Measurements from ENCODE around the gene ARHGEF6.
A peak's percentile ranks its signal among the peaks of the same experiment; 100 is the strongest.

Gene ARHGEF6

DNA sequence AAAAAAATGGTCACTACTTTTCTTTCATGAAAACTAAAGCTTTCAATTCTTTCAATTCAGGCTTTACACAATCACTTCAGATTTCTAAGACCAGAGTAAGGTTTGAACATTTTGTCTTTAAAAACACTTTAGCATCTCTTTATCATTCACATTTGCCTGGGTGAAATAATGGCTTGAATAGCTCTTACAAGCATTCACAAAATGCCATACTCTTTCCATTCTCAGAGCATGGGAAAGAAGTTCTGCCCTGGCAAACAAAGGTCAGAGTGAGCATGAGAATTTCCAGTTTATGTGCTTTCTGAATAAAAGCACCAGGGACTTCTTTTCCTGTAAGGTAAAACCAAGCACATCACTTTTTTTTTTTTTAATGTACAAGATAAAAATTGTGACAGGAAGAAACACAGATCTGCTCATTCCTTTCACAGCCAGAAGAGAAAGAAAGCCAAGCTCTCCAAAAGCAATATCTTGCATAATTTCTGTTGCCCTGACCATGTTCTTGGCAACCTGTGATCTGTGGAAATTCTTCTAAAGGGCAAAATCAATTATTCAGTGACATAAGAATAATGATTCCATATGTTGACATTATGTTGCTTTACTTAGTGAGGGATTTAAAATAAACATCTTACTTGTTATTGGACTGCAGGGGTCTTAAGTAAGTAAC is 68.0 kb downstream of the ARHGEF6 start:
- DNase-seq: no peak
- intact Hi-C loops (cut with DNase I): no loop called here

DNA sequence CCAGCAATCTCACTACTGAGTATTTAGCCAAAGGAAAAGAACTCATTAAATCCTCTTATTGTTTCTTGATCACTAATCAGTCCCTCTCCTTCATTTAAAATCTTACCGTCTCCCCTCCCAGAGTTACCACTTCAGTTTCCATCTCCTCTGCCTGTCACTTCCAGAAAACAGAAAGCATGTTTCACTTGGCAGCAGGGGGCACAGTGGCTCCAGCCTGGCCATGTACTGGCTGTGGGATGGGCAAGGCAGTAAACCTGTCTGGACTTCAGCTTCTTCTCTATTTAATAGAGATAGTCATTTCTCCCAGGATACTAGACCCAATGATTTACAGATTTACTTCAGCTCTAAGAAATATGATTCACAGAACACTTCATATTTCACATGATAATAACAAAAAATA is 69.6 kb downstream of the ARHGEF6 start:
- intact Hi-C loops (cut with DNase I): no loop called here
- peak in 31 of 42 donors; percentile 4 to 58 (median 23) for DNase-seq

DNA sequence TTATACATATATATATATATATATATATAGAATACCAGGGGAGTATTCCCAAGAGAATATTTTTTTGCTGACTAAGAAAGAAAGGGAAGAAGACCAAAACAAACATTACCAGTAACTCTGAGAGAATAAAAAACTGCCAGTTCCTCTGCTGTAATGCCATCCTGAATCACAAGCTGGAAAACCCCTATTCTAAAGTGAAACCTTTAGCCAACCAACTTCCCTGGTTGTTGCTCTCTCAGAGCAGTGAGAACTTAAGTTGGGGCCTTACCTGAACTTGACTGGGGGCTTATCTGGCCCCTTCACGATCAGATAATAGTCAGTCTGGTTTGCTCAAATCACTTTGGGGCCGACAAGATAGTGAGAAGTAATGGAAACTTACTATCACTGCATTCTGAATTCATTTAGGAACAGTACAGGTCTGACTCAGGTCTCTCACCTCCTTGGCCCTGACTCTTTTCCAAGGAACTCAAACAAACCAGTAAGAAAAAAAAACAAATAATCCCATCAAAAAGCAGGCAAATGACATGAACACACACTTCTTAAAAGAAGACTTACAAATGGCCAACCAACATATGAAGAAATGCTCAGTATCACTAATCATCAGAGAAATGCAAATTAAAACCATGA is 70.3 kb downstream of the ARHGEF6 start:
- DNase-seq: no peak
- intact Hi-C loops (cut with DNase I): no loop called here

DNA sequence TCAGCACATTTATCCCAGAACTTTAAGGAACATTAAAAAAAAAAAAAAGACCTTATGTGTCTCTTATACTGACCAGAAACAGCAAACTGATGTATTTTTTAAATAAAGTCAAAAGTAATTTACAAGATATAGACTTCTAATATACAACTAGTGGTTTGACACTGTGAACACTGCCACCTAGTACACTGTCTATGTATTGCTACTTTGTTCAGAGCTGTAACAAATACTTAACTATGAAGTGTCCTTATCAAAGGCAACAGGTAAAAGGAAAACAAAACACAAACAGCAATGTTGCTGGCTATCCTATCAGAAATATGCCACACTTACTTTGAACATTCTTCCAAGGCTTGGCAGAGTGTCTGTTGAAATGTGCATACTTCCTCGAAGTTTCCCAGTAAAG is 72.4 kb downstream of the ARHGEF6 start:
- DNase-seq: no peak
- intact Hi-C loops (cut with DNase I): no loop called here

DNA sequence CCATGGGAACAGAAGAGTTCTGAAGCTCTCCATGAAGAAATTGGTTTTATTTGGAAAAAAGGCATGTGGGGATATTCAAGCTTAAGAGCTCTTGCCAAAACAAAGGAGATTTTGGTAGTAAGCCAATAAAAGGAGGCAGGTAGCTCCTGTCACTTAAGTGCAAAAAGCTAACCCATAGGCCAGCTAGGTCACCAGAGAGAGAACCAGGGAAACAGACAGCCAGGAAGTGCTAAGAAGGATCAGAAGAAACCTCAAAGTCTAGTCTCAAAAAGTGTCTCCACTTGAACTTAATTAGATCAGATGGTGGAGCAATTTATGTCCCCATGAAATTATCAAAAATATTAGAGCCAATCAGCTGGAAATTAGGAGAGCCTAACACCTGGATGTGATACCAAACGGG is 83.6 kb downstream of the ARHGEF6 start:
- intact Hi-C loops (cut with DNase I): no loop called here
- no peak for DNase-seq

DNA sequence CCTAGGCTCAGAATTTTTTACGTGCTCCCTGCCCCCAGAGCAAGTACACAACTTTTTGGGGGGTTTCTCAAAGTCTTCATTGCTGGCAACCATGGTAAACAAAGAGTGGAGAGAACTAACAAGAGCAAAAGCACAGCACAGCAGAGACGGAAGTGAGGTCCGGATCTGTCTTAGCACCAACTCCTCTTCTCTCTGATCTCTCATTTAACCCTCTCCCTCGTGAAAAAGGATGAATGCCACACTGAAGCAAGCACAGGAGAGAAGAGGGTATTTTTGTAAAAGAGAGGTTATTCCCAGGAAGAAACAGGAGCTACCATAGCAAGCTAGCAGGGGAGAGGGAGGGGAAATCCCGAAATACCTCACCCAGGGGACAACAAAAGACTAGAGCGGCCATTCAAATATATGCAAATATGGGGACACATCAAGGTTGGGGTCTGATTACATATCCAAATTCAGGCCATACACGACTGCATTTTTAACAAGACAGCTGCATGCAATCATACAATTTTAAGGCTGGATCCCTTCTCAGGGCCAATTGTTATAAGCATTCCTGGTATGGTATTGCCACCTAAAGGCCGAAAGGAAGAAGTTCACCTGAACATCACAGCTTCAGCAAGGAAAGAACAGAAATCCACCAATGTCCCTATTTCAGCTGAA is 86.2 kb downstream of the ARHGEF6 start:
- DNase-seq: peak in 7 of 42 donors; percentile 2 to 41 (median 21)
- intact Hi-C loops (cut with DNase I): no loop called here

DNA sequence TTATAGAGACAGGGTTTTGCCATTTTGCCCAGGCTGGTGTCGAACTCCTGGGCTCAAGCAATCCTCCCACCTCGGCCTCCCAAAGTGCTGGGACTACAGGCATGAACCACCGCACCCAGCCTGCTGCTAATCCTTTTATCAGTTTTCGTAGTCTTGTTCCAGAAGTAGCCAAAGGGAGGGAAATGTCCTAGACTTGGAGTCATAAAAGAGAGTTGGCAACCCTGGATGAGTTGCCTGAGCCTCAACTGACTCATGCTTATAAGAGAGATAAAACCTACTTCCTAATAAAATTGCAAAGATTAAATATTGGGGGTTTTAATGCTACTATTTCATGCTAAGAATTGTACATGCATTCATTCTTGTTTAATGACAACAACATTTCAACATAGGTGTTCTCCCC is 88.5 kb downstream of the ARHGEF6 start:
- no peak for DNase-seq
- intact Hi-C loops (cut with DNase I): no loop called here

DNA sequence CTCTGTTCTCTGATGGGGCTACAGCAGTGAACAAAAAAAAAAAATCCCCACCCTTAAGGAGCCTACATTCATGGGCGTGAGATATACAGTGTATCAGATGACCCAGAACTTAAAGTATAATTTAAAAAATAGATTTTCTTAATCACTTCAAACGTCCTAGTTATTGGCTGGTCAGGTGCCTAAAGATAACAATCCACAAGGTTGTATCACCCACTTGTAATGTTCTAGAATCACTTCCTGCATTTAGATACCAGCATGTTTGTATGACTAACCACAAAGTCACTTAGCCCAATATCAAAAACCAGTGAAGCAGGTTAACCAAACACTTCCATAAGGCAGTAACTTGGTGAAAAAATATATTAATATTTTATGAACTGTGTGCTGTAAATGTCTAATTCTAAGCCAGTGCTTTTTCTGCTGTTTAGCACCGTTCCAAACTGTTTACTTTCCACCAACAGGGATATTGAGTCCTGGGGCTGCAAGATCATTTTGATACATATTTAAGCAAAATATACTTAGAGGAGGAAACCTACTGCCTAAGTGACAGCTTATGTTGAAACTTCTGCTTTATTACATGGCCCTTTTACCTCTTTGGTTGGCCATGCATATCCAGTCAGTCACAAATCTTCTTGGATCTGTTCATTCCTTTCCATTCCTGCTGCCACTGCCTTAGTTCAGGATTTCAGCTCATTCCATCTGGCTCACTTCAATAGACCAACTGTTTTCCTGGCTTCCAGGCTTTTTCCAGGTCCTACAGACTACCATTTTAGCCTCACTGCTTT is 89.5 kb downstream of the ARHGEF6 start:
- DNase-seq: no peak
- intact Hi-C loops (cut with DNase I): no loop called here

DNA sequence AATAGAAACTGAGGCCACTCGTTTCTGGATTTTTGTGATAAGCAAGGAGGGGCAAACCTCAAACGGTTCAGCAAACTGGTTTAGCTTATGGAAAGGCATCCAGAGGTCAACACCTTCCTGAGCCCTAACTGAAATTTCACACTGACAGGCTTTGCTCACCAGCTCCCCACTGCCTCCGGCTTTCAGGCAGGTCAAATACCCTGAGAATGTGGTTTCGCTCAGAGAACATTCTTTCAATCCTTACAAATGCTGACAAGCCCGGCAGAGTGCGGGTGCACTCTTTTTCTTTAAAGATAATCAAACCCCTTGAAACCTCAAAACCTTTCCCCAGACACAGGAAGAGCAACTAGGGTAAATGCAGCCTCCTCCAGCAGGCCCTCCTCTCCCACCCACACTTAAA is 91.3 kb downstream of the ARHGEF6 start:
- DNase-seq: no peak
- intact Hi-C loops (cut with DNase I): no loop called here

DNA sequence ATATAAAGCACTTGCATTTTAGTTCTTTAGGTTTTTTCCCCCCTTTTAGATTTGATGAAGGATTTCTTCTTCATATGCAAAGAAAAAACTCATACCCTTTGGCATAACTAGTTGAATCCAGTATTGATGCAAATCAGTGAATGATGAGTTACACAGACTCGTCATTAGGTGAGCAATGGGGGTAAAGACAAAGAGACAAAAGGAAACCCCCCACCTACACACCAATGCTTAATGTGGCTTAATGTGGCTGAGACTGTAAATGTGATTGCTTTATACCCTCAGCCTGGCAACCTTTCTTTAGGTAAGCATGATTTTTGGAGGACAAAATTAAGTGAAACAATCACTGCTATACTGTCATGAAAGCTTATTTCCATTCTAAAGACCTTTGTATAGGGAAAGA is 93.3 kb downstream of the ARHGEF6 start:
- no peak for DNase-seq
- intact Hi-C loops (cut with DNase I): no loop called here

DNA sequence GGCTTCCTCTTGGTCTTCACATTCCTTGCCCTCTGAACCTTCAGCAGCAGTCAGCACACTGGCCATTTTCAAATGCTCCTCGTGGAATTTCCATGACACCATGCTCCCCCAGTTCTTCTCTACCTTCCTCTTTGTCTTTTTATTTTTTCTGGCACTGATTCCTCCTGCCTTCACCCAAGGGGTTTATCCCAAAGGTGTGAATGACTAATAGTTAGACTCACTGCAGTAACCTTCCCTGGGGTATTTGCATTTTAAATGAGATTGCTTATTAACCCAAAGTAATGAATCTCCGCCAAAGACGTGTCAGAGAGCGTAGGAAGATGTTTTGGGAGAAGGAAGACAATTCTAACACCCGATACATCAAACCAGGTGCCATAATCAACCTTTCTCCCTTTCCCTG is 96.6 kb downstream of the ARHGEF6 start:
- intact Hi-C loops (cut with DNase I): no loop called here
- DNase-seq: no peak

DNA sequence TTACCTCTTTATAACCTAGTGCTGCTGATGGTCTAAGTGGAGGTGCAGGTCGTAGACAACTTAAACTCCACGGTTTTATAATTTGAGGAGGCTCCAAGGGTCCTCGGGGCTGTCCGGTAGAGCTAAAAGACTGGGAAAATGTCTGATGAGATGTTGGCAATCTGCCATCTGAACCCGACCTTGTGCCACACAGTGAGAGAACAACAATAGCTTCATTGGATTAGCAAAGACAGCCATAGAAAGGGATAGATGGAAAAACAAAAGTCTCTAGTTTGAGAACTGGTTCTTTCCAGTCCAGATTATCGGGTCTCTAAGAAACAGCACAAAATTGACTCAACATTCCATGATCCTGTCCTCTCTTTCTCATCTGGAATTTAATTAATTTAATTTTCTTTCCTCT is 101.2 kb downstream of the ARHGEF6 start:
- intact Hi-C loops (cut with DNase I): no loop called here

DNA sequence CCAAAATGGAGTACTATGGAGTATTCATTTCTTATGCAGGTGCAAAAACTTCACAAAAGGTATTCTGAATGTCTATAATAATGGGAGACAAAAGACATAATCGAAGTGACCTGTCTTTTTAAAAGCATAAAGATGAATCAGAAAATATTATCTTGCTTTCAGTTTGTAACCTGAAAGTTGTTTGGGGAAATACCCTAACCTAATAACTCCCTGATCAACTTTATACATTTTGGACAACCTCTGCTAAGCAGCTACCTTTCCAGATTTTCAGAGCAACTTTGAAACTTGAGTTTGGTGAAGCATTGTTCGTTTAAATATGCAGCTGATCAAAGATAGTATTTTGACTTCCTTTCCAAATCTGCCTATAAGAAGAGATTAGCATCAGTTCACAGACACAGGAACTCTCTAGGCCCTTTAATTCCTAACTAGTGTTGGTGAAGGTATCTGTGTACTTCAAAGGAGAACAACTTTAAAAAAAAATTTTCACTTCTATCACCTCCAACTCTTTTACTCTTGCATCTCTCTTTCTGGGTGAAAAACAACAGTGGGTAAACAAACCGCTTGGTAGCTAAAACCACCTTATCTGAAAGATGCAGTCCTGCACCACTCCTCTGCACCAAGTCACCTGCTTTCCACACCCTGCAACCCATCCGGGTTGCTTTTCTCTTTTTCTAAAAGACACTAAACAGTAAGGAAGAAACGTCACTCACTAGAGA is 106.3 kb downstream of the ARHGEF6 start:
- intact Hi-C loops (cut with DNase I): no loop called here

More for the DNA sequence above, 101.2 kb downstream of the ARHGEF6 start:
- DNase-seq: peak in 6 of 42 donors; percentile 2 to 19 (median 11)

DNA sequence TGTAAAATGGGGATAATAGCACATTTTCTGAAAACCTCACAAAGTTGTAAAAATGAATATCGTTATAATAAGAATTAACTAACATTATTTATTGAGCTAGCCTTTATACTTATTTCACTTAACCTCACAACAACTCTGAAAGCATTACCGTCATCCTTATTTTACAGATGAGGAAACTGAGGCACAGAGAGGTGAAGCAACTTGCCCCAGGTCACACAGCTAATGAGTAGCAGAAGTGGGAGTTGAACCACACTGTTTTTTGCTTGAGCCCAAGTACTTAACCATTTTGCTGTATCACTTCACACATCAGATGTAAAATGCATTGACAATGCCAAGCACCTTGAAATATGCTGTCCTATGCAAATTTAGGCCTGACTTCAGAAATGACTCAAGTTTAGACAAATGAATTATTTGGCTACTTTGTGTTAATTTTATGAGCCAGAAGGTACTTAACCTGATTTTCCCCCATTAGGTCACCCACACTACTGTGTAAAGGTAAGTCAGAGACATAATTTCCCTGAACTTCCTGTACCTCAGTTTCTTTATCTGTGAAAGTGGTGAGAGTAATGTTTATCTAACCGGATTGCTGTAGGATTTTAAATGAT is 109.6 kb downstream of the ARHGEF6 start:
- intact Hi-C loops (cut with DNase I): no loop called here
- DNase-seq: no peak

More for the DNA sequence above, 106.3 kb downstream of the ARHGEF6 start:
- no peak for DNase-seq

DNA sequence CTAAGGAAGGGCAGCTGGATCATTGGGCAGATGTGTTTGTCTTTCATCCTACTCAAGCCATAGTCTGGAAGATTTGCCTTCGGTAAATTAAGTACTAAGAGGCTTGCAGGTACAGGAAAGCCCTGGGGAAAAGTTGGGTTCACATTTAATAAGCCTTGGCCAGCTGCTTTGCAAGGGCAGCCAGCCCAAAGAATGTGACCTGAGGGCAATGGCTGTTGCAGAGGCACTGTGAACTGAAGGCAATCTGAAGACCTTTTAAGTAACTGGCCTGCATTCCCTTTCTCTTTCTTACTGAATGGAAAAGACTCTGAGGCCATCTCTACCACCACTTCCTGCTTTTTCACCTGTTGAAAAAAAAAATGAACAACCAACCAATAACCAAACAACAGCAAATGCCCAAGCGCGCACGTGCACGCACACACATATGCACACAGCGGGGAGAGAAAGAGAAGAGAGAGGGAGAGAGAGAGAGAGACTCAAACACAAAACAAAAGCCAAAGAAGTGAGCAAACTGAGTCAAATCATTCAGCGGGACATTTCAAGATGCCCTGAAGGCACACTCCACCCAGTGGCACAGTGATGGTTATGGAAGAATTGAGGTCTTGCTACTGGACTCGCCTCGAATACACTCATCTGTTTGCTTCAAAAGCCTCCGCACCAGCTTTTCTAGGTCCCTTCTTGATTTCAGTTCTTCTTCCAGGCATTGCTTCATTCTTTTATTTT is 113.1 kb downstream of the ARHGEF6 start:
- DNase-seq: no peak
- intact Hi-C loops (cut with DNase I): no loop called here

DNA sequence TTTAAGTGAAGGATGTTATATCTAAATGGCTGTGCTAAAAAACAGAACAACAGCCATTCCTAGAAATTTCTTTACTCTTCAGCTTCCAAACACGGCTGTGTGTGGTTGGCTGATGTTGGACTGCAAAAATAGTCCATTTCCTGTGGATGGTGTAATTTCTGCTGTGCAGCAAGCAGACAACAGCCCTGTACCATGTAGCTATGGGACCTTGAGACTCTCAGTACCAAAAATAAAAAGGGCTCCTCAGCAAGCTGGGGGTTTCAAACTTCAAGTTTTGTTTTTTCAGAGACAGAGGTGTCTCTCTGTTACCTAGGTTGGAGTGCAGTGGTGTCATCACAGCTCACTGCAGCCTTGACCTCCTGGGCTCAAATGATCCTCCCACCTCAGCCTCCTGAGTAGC is 114.6 kb downstream of the ARHGEF6 start:
- DNase-seq: no peak
- intact Hi-C loops (cut with DNase I): no loop called here

DNA sequence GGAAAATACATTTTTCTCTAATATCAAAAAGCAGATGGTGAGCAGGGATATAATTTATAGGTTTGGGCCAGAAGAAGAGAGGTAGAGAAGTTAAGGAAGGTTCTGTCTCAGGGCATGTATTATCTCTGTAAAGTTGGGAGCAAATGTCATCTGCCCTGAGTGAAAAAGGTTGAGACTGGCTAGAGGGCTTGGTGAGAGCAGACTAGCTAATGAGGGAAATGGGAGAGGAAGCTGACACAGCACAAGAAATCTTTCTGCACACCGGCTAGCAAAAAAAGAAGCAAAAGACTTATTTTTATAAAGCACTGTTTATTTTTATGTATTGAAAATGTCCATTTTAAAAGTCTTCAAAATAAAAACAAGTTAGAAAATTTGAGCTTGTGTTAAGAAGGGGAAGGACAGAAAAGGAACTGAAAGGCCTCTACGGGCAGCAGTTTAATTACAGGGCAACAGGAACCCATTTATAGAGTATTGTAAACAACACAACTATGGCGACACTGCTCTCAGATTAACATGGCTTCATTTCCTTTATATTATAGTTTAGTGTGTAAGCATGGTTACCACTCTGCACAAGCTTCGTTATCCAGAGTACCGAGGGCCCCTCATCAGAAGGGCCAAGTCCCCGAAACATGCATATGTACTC is 115.4 kb downstream of the ARHGEF6 start:
- no peak for DNase-seq
- intact Hi-C loops (cut with DNase I): no loop called here

DNA sequence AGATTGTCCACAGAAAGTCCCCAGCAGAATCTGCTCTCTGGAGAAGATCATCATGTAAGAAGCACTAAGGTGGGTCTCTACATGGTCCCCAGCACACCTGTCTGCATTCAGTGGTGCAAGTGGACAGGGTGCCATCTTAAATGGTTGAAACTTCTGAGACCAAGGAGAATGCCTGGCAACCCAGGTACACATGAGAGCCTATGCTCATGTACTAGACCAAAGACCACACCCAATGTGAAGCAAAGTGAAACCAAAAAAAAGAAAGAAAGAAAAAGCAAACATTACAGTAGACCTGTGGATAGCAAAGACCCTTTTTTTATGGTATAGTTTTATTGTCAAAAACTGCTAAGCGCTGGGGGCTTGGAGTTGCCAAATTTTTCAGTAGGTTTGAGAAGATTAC is 117.8 kb downstream of the ARHGEF6 start:
- no peak for DNase-seq
- intact Hi-C loops (cut with DNase I): no loop called here
